HT-29 (cell line): ENCODE results near the gene CACNB4. TPM values are rescaled to one million over a fixed set of nuclear protein-coding genes. Genes with fewer than 3 reads are reported as not detected.
"Not testable (repeated sequence)": the region's sequence is repeated elsewhere in the genome, so short reads cannot be mapped to it uniquely, and the experiment has no call there.

Experiments
- DNase-seq: peaks from one replicate; pipeline ENCODE4 v3.0.0-alpha.2; 2015; ENCODE audit warnings: low spot score
- total RNA-seq: library from RNA; depleted of rRNA; stranded (reverse); fragments of >200 nt; shearing (Covaris generic); gene quantifications from 2 replicates; pipeline ENCODE4 v1.2.3, GENCODE V29; 2014; rRNA removed

Gene CACNB4
- 0.13 and 0.26 TPM in 2 replicates for total RNA-seq

DNA sequence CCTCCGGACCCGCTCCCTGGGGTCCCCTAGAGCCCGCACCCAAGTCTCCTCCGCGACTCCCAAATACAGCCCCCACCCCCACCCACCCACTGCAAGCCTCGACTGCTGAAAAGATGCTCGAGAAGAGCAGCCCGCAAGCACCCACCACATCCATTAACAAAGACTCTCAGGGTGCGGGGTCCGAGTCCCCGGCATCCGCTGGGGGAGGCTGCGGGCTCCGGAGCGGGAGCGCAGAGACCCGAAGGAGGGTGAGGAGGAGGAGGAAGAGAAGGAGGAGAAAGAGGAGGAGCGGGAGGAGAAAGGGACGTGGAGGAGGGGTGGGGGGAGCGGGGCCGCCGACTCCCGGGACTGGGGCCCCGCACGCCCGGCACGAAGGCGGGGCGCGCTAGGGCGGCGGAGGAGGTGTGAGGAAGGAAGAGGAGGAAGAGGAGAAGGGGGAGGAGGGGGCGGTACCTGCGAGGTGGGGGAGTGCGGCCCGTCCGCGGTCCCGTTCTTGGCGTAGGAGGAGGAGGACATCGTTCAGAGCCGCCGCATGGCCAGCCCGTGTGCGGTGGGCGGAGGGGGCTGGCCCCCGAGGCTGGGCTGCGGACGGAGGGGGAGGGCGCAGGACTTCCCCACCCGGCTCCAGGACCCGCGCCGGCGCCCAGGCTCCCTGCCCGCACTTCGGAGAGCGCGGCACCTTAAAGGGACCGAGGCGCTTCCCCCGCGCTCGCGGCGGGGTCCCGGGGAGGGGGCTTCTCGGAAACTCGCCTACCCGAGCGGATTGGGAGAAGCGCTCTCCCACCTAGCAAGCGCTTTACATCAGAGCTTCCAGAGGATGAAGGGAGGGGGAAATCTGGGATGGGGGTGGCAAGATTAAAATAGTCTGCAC is at the start of gene CACNB4:
CACNB4 (minus strand) TSS at position 549 of the 871 bp plus-strand sequence.
- DNase-seq, result no peak

DNA sequence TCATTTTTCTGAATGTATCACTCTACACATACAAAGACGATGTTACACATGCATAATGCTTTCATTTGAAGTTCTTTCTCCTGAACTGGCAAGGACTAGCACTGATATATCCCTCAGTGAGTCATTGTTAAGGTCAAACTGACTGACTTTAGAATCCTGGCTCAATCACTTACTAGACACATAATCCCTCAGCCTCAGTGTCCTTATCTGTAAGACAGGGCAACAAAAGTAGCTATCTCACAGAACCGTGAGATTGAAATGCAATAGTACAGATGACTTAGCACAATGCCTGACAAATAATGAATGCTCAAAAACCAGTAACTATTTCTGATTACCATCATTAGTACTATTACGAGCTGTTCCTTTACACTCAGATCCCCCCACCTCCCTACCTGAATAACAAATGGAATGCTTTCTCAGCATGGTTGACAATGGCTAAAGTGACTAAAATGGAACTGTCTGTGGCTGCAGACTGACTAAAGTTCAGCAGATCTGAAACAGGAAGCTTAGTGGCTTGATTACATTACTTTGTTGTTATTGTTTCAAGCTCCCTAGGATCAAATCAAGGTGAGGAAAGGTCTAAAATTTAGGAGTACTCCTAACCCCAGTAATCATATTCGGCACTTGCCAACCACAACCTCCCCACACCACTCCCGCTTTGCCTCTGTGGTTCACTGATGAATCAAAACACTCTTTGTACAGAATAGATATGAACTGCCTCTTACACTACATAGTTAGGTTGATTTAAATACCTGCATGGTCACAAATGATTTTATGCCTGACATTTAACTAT is 35.8 kb upstream of the CACNB4 start:
- DNase-seq, result no peak

DNA sequence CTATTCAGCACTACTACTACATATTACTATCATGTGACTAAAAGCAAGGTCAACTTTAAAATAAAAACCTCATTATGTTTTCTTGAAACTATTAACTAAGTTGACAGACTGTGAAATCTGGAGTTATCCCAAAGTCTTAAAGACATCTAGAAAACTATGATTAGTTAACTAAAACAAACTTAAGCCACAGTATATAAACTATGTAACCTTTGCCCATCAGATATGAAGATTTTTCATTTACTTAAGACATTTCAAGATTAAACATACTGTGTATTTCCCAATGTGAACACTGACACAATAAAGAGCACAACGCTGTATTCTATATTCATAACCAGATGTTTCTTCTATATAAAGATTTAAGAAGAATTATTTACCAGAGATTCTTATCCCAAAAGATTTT is 33.5 kb upstream of the CACNB4 start:
- DNase-seq, result no peak

DNA sequence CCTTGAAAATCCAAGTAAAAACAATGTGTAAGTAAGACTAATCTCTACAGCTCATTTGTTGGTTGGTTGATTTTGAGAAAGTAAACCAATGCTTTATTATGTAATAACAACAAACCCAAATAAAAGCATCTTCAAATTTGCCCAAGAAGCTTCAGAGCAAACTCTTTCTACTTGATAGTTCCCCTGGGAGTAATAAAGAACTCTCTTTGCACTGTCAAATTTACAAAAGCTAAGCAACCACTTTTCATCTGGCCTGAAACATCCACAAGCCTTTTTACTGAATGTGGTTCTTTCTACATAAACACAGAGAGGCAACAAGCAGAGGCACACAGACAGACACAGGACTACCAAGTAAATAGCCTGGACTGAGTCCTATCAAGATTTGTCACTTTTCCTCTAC is 28.8 kb upstream of the CACNB4 start:
- DNase-seq, result no peak

DNA sequence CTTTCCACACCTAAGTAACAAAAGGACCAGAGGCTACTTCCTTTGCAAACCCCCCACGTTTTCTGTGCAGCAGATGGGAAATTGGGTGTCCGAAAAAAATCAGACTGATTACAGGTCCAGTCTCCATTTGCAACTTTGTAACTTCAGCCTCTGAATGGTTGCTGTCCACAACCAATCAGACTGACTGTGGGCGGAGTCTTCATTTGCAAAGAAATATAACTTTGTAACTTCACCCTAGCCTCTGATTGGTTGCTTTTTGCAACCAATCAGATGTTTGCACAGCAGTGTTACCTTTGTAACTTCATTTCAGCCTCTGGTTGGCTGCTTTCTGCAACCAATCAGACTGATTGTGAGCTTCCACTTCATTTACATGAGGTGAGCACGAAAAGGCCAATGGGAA is 27.8 kb upstream of the CACNB4 start:
- DNase-seq, result no peak

DNA sequence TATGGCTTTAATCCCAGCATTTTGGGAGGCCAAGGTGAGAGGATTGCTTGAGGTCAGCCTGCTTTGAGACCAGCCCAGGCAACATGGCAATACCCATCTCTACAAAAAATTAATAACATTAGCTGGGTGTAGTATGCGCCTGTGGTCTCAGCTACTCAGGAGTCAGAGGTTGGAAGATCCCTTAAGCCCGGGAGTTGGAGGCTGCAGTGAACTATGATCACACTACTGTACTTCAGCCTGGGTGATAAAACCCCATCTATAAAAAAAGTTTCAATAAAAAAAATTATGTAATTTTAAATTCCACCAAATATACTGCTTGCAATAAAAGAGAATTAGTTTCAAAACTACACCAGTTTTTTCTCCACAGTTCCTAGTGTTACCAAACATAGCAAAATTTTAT is 23.3 kb upstream of the CACNB4 start:
- DNase-seq, result no peak

DNA sequence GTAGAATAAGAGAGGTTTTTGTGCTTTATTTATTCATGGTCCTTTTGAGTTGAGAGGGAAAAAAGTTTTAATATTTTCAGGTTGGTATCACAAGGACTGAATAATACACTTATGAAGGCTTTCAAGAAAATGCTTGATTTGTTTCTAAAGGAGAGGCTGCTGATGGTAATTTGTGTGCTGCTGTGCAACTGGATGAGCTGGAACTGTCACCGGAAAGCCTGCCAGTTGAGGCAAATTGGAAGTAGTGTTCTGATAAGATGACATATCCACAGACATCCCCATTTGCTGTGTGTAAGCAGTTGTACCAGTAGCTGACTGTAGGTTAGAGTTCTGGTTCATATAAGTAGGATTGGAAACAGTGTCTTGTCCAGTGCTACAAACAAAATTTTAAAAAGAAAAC is 21.6 kb upstream of the CACNB4 start:
- DNase-seq, result no peak

DNA sequence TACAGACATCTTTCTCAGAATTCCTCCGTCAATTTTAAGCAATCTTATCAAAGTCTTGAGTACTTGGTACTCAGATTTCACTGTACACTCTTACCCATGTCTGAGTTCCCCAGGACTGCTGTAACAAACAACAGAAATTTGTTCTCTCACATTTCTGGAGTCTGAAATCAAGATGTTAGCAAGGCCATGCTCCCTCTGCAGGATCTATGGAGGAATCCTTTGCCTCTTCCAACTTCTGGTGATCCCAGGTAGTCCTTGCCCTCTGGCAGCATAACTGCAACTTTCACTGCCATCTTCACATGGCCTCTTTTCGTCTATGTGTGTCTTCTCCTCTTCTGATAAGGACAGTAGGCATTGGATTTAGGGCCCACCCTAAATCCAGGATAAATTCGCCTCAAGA is 17.1 kb upstream of the CACNB4 start:
- no peak for DNase-seq

DNA sequence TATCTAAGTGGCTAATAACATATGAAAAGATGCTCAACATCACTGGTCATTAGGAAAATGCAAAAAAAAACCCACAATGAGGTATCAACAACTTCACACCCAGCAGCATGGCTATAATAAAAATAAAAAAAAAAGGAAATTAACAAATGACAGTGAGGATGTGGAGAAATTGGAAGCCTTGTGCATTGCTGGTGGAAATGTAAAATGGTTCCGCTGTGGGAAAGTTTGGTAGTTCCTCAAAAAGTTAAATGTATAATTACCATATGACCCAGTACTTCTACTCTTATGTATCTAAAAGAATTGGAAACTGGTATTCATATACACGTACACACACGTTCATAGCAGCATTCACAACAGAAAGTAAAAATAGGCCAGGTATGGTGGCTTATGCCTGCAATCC is 15.5 kb upstream of the CACNB4 start:
- no peak for DNase-seq

DNA sequence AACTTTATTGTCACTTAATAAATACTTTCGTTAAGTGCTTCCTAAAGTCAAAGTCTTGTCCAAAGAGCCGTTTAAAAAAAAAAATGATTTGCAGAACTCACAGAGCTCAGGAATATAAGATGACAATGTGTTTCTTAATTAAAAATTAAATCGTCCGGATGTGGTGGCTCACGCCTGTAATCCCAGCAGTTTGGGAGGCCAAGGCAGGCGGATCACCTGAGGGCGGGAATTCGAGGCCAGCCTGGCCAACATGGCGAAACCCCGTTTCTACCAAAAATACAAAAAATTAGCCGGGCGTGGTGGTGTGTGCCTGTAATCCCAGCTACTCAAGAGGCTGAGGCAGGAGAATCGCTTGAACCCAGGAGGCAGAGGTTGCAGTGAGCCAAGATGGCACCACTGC is 8.3 kb upstream of the CACNB4 start:
- DNase-seq, result not testable (repeated sequence)

DNA sequence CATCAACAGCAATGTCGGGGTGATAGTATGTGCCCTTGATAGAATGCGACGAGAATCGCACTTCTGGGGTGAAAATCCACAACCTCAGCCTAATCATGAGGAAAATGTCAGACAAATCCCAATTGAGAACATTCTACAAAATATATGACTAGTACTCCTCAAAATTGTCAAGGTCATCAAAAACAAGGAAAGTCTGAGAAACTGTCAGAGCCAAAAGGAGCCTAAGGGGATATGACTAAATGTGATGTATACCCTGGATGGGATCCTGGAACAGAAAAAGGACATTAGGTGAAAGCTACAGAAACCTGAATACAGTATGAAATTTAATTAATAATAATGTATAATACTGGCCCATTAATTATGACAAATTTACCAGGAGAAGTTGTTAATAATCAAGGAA is 7.6 kb upstream of the CACNB4 start:
- DNase-seq, result no peak

DNA sequence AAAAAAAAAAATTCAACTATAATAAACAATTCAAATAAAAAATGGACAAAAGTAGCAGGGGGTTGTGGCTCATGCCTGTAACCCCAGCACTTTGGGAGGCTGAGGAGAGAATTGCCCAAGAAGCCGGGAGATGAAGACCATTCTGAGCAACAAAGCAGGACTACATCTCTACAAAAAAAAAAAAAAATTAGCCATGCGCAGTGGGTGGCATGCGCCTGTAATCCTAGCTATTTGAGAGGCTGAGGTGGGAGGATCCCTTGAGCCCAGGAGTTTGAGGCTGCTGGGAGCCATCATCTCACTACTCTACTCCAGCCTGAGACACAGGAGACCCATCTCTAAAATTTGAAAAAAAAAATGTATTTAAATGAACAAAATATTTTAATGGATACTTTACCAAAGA is 4.4 kb upstream of the CACNB4 start:
- DNase-seq, result no peak

DNA sequence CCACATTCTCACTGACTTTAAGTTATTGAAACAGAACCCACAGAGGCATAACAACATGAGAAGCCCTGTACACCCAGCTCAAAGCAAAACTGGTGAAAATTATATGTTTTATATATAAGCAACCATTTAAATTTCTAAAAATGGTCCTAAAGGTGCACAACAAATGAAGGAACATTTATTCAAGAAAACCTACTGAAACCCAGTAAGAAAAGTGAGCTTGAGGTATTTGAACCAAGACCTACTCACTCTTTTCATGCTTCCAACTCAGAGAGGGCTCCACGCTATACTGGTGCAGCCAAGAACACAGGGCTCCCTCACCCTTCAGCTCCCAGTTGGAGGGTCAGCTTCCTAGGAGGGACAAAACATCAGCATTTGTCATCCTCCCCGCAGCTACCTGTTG is 2.1 kb upstream of the CACNB4 start:
- DNase-seq, result no peak

DNA sequence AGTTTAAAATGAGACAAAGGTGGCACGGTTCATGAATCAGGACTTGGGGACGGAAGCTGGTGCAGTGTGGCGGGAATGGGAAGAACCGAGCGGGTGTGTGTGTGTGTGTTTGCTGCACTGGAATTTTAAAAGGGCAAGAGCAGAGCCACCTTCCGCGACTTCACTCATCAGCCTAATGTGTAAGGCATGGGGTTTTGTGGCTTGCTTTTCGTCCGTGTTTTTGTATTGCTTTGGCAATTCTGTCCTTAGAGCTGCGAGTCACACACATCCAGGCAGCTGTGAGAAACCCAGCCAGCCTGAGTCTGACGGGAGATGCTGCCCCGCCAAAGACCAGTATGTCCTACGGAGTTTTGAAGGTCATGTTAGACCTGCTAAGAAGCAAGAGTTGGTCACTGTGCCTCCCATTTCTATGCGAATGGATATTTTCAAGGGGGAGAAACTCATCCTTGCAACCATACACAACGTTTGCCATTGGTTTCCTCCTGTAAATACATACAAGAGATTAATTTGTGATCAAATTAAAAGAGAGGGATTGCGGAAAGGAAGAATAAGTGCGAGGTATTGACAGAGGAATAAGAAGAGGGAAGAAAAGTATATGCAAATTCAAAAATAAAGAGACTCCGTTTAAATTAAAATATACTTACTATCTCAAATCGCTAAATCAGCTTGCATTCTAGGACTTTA is 665 bp upstream of the CACNB4 start:
- no peak for DNase-seq

DNA sequence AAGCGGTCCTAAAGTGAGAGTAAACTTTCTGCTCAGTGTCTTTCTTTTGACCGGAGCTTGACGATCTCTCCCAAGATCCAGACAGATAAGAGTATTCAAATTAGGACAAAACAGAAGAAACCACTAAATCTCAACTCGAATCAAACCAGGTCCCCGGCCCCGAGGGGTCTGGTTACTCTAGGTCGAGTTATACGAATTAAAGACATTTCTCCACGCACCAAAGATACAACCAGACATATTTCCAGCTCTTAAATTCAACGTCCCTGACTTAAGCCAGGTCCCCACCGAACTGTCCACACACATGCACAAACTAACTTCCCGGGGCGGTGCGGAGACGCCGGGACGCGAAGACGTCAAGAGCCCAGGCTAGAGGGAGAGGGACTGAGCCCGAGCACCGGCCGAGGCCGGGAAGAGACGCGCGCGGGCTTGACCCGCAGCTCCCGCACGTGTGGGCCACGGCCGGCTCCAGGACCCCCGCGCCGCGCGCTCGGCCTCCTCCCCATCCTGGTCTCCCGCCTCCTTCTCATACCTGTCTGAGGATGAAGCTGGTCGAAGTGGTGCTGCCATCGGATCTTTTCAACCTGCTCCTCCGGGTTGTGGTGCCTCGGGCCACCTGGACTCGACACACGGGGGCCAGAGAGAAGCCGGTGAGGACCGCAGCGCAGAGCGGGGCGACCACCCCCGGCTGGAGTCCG is 896 bp downstream of the CACNB4 start:
- no peak for DNase-seq

DNA sequence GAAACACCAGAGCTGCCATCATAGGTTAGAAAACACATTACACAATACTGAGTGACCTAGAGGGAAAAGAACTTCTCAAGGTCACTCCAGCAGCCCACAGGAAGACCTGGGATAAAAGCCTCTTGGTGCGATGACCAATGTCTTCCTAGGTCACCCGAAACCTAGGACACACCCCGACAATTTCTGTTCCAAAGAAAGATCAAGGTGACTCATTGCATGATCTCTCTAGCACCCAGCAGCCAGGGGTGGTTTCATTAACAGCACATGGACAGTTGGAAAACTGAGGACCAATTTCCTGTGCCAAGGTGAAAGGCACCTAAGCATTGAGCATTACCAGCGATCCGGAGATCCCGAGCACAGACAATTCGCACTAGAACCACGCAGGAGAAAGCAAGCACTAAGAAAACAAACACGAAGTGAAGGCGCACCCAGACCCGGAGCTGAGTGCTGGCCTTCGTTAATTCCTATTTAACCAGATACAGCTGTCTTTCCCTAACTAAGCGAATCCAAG is 1.5 kb downstream of the CACNB4 start:
- DNase-seq, result no peak

DNA sequence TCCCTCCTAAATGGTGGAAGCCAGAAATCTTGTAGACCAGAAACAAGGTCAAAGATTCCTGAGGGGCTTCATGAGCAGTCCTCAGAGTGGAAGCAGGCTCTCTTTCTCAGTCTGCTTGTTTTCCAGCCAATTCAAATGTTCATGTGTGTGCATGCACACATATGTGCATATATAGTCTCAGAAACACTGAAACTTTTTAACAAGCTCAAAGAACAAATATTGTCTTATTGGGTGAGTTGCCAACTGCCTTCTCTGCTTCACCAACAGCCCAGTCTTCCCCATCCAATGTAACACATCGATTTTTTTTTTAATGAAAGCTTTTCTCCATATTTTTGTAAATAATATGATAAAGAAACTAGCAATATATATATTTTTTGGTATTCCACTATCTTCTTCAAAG is 3.7 kb downstream of the CACNB4 start:
- DNase-seq, result no peak

DNA sequence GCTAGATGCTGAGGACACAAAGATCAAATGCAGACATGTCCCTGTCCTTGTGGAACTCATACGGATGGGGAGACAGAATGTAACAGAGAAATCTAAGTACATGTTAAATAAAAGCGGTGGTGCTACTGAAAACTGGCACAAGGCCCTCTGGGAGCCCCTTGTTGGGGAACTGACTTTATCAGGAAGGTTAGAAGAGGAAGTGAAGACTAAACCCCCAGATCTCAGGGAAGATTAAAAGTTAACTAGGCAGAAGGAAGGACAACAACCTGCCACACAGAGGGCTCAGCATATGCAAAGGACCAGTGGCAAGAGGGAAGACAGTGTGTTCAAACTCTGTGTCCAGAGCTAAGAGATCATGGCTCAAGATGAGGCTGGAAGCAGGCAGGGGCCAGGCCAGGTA is 4.8 kb downstream of the CACNB4 start:
- DNase-seq, result no peak

DNA sequence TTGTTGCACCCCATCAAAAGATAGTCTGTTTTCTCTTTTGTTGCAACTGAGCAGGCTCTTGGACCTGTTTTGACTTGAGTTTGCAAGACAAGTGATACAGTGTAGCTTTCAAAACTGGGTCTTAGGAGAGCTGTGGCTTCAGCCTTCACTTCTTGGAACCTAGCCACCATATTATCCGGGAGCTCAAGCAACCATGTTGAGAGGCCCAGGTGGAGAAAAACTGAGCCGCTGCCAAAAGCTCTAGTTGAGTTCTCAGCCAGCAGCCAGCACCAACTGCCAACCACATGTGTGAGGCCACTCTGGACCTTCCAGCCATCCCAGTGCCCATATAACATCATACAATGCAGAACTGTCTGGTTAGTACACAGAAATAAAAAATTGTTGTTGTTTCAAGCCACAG is 5.4 kb downstream of the CACNB4 start:
- DNase-seq, result no peak

DNA sequence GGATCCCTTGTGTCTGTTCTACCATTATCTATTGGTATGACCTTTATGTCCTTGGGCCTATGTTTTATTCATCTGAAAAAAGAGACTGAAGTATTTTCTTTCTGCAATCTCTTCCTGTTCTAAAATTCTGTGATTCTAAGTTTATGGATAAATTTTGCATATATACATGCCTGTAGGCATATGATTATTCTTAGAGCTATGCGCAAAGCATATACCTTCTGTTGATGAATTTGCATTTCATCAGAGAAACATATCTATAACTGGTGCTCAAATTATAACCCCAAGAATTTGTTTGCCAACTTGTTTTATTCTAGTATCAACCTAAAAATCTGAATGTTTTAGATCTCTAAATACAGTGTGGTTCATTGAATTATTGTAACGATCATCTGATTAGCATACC is 6.7 kb downstream of the CACNB4 start:
- DNase-seq, result no peak

DNA sequence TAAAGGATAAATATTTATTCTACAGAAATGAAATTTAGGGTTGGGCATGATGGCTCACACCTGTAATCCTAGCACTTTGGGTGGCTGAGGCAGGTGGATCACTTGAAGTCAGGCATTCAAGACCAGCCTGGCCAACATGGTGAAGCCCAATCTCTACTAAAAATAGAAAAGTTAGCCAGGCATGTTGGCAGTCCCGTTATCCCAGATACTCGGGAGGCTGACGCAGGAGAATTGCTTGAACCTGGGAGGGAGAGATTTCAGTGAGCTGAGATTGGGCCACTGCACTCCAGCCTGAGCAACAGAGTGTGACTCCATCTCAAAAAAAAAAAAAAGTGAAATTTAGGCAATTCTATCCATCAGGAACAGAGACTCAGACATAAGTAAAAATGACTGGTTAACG is 8.1 kb downstream of the CACNB4 start:
- DNase-seq, result not testable (repeated sequence)

DNA sequence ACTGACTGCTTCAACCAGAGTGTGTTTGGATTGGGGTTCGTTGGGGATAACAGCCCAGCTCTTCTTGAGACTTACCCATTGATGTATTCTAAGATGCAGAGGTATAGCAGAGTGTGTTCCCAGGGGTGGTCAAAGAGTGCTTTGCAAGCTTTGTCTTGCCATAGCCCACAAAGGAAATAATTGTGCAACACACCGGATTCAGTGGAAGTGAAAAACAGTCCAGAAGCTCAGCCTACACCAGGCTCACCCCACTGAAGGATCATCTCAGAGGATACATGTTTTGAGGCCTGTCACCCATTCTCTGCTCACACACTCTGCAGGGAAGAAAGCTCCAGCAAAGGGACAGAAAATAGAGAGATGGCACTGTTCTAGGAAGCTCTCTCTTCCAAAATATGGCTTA is 9.6 kb downstream of the CACNB4 start:
- DNase-seq, result no peak
